Epithelial cell of prostate (primary cell): ENCODE measurements around the gene SHC4.

Experiments used
- DNase-seq: peaks from one replicate; pipeline ENCODE4 v3.0.0-alpha.2; 2011; ENCODE audit warnings: low read depth, low spot score
- H3K27ac ChIP-seq: fragments of 450-650 bp; 2 replicates; pipeline ENCODE4 v1.5.1; 2017; ENCODE audit warnings: mild to moderate bottlenecking

The SHC4 gene

DNA sequence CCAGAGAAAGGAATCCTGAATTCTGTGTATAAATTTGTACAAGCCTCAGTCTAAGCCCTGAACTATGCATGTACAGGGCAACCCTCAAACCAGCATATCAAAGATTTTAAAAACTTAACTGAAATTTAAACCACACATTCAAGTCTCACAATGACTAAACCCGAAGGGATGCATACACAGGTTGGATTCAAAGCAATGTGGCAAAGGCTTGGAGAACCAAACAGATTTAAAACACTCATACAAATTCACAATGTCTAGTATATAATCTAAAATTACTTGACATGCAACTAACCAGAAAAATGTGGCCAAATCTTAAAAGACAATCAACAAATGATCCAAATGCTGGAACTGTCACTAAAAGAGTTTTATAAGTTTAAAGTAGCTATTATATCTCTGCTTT is 189.2 kb downstream of the SHC4 start:
- no peak for DNase-seq
- no peak overlapping the region for H3K27ac ChIP-seq
